H1 (cell line): ENCODE results near the gene VDAC2. TPM values are rescaled to one million over a fixed set of nuclear protein-coding genes. Genes with fewer than 3 reads are reported as not detected.

Source experiments
- CTCF ChIA-PET: fragments of 300-600 bp; sonication (Branson Sonifier 250); formaldehyde crosslinking; loops from one replicate; lab custom pipeline; 2021; ENCODE audit not compliant: partially characterized antibody; lab: Charles Lee
- POLR2A ChIA-PET: fragments of 300-600 bp; sonication (Branson Sonifier 250); formaldehyde crosslinking; loops from one replicate; lab custom pipeline; 2021; ENCODE audit warnings: inconsistent platforms; ENCODE audit not compliant: partially characterized antibody; lab: Charles Lee
- DNase-seq, 2 experiments: peaks; one replicate each; pipeline versions ENCODE4 v3.0.0 to v3.0.0-alpha.2; 2010 to 2022; ENCODE audit warnings: low spot score in 2 of 2, low read depth in 1 of 2, mixed read lengths in 1 of 2
- FAIRE-seq: peaks from 2 replicates; lab custom pipeline; 2011; peaks lifted over from hg19 to GRCh38; lab: Jason Lieb, UNC
- H2AFZ ChIP-seq: 2 replicates; pipeline ENCODE4 v1.8.1; 2012; ENCODE audit warnings: low read length, inconsistent platforms
- H2AK5ac ChIP-seq: 2 replicates; pipeline ENCODE4 v1.6.1; 2013; ENCODE audit warnings: low read depth, low read length
- H2BK120ac ChIP-seq: replicated peaks from 2 replicates; pipeline ENCODE3; 2013; ENCODE audit warnings: low read depth, low read length, inconsistent platforms
- H2BK12ac ChIP-seq: 2 replicates; pipeline ENCODE4 v1.6.1; 2013; ENCODE audit warnings: low read depth, low read length
- H2BK15ac ChIP-seq: 2 replicates; pipeline ENCODE4 v1.6.1; 2013; ENCODE audit warnings: low read length
- H2BK20ac ChIP-seq: 2 replicates; pipeline ENCODE4 v1.6.1; 2013; ENCODE audit warnings: low read length
- H2BK5ac ChIP-seq: 2 replicates; pipeline ENCODE4 v1.6.1; 2013; ENCODE audit warnings: low read depth, low read length
- H3K14ac ChIP-seq: 2 replicates; pipeline ENCODE4 v1.6.1; 2013; ENCODE audit warnings: inconsistent platforms; ENCODE audit not compliant: insufficient read length
- H3K18ac ChIP-seq: 2 replicates; pipeline ENCODE4 v1.6.1; 2013; ENCODE audit warnings: low read length; ENCODE audit errors: extremely low read depth
- H3K23ac ChIP-seq: 2 replicates; pipeline ENCODE4 v1.6.1; 2013; ENCODE audit warnings: inconsistent platforms; ENCODE audit not compliant: insufficient read length
- H3K23me2 ChIP-seq: 2 replicates; pipeline ENCODE4 v1.6.1; 2013; ENCODE audit warnings: low read depth, low read length
- H3K27ac ChIP-seq: 2 replicates; pipeline ENCODE4 v1.6.1; 2011; ENCODE audit warnings: low read depth, low read length, inconsistent platforms
- H3K27me3 ChIP-seq, 4 experiments: replicated peaks in 1 of 4; 1 replicate in 1 of 4; 2 replicates in 3 of 4; pipeline versions ENCODE4 v1.6.1 to v1.8.1; 2011 to 2013; ENCODE audit warnings: low read length in 3 of 4, mild to moderate bottlenecking in 3 of 4, inconsistent platforms in 2 of 4, mixed read lengths in 2 of 4, moderate library complexity in 1 of 4; ENCODE audit not compliant: control insufficient read depth in 3 of 4, insufficient read depth in 3 of 4; ENCODE audit errors: extremely low read depth in 1 of 4
- H3K36me3 ChIP-seq, 4 experiments: 2 replicates each; pipeline versions ENCODE4 v1.6.1 to v1.8.1; 2011 to 2013; ENCODE audit warnings: mild to moderate bottlenecking in 4 of 4, low read length in 3 of 4, moderate library complexity in 2 of 4, control low read depth in 1 of 4, inconsistent platforms in 1 of 4; ENCODE audit not compliant: insufficient read depth in 4 of 4, control insufficient read depth in 2 of 4
- H3K4ac ChIP-seq: replicated peaks from 2 replicates; pipeline ENCODE3; 2013; ENCODE audit warnings: low read length, low read depth, mixed read lengths, inconsistent platforms; ENCODE audit not compliant: insufficient read length
- H3K4me1 ChIP-seq, 4 experiments: replicated peaks in 1 of 4; 1 replicate in 1 of 4; 2 replicates in 3 of 4; pipeline versions ENCODE4 v1.6.1 to v1.8.1; 2011 to 2013; ENCODE audit warnings: low read length in 3 of 4, inconsistent platforms in 2 of 4, mixed read lengths in 1 of 4; ENCODE audit not compliant: insufficient read depth in 4 of 4, control insufficient read depth in 3 of 4
- H3K4me2 ChIP-seq, 2 experiments: 2 replicates each; pipeline versions ENCODE4 v1.6.1 to v1.8.1; 2011 to 2013; ENCODE audit warnings: low read depth in 2 of 2, low read length in 2 of 2, control low read depth in 1 of 2, inconsistent platforms in 1 of 2, mild to moderate bottlenecking in 1 of 2; ENCODE audit not compliant: insufficient read depth in 1 of 2
- H3K4me3 ChIP-seq, 4 experiments: fragments of 200-600, 300-600 bp in 1 of 4; sonication (generic), shearing (Covaris generic), sonication (Bioruptor Twin) in 1 of 4; 2 replicates each; pipeline versions ENCODE4 v1.5.1 to v1.8.1; 2011 to 2016; ENCODE audit warnings: low read length in 4 of 4, low read depth in 3 of 4, control low read depth in 2 of 4, inconsistent platforms in 2 of 4, mild to moderate bottlenecking in 2 of 4, mixed read lengths in 1 of 4, moderate library complexity in 1 of 4; ENCODE audit not compliant: insufficient read depth in 2 of 4; ENCODE audit errors: extremely low read depth in 1 of 4
- H3K56ac ChIP-seq: replicated peaks from 2 replicates; pipeline ENCODE3; 2013; ENCODE audit warnings: low read depth, mild to moderate bottlenecking, mixed read lengths, low read length, inconsistent platforms; ENCODE audit not compliant: insufficient read length
- H3K79me1 ChIP-seq: 2 replicates; pipeline ENCODE4 v1.6.1; 2013; ENCODE audit warnings: low read depth, low read length, control low read depth
- H3K79me2 ChIP-seq, 2 experiments: 2 replicates each; pipeline versions ENCODE4 v1.6.1 to v1.8.1; 2012 to 2013; ENCODE audit warnings: low read length in 2 of 2, mild to moderate bottlenecking in 2 of 2, inconsistent platforms in 1 of 2; ENCODE audit not compliant: insufficient read depth in 2 of 2, control insufficient read depth in 1 of 2
- H3K9ac ChIP-seq, 4 experiments: replicated peaks in 1 of 4; 1 replicate in 1 of 4; 2 replicates in 3 of 4; pipeline versions ENCODE4 v1.6.1 to v1.8.1; 2011 to 2013; ENCODE audit warnings: low read depth in 3 of 4, low read length in 3 of 4, control low read depth in 2 of 4, mild to moderate bottlenecking in 2 of 4, moderate library complexity in 2 of 4, inconsistent platforms in 1 of 4; ENCODE audit errors: extremely low read depth in 1 of 4
- H3K9me3 ChIP-seq, 2 experiments: 2 replicates each; pipeline versions ENCODE4 v1.6.1 to v1.8.1; 2012 to 2013; ENCODE audit warnings: mild to moderate bottlenecking in 2 of 2, moderate library complexity in 2 of 2, control low read depth in 1 of 2, inconsistent platforms in 1 of 2, low read depth in 1 of 2, low read length in 1 of 2, mixed read lengths in 1 of 2; ENCODE audit not compliant: insufficient read depth in 2 of 2
- H4K20me1 ChIP-seq, 2 experiments: replicated peaks in 1 of 2; 2 replicates each; pipeline versions ENCODE3 to v1.8.1; 2011 to 2013; ENCODE audit warnings: inconsistent platforms in 2 of 2, low read length in 2 of 2, mild to moderate bottlenecking in 1 of 2; ENCODE audit not compliant: insufficient read depth in 2 of 2, control insufficient read depth in 1 of 2
- H4K5ac ChIP-seq: 2 replicates; pipeline ENCODE4 v1.6.1; 2013; ENCODE audit warnings: low read length, low read depth, mixed read lengths, inconsistent platforms; ENCODE audit not compliant: insufficient read length
- H4K8ac ChIP-seq: 2 replicates; pipeline ENCODE4 v1.8.0; 2013; ENCODE audit warnings: mild to moderate bottlenecking, moderate library complexity, low read length, inconsistent platforms; ENCODE audit not compliant: insufficient read depth; ENCODE audit errors: extremely low read depth
- H4K91ac ChIP-seq: replicated peaks from 2 replicates; pipeline ENCODE3; 2013; ENCODE audit warnings: low read length, mixed read lengths, inconsistent platforms; ENCODE audit not compliant: insufficient read length
- POLR2AphosphoS5 ChIP-seq: IDR thresholded peaks from 2 replicates; pipeline ENCODE4 v1.6.1; 2011; ENCODE audit warnings: low read depth, low read length
- RNF2 ChIP-seq: fragments of 200-900, 300-1000 bp; sonication (generic); IDR thresholded peaks from 2 replicates; pipeline ENCODE4 v1.7.1; 2016; ENCODE audit warnings: borderline replicate concordance, low read depth, mild to moderate bottlenecking, antibody characterized with exemption, low read length; ENCODE audit not compliant: poor library complexity, severe bottlenecking; ENCODE audit errors: missing control alignments
- ZNF274 ChIP-seq: IDR thresholded peaks from 2 replicates; pipeline ENCODE4 v1.7.0; 2012; ENCODE audit warnings: low read length, borderline replicate concordance; ENCODE audit errors: extremely low read depth
- WGBS, 2 experiments: shearing (Covaris generic) in 1 of 2; methylation state at CpG; one replicate each; pipeline versions ENCODE4 v1.1.6 to v1.1.7; 2013 to 2015; ENCODE audit warnings: low lambda C conversion rate in 2 of 2, mixed read lengths in 2 of 2, inconsistent platforms in 1 of 2, low coverage in 1 of 2, missing lambda C conversion rate in 1 of 2; ENCODE audit not compliant: insufficient replicate concordance in 2 of 2, insufficient coverage in 1 of 2, insufficient read length in 1 of 2; ENCODE audit errors: extremely low coverage in 1 of 2, missing lambda C conversion rate in 1 of 2; 5-methylcytosine and 5-hydroxymethylcytosine counted together
- polyA plus RNA-seq, 7 experiments: library from polyadenylated mRNA; depleted of rRNA in 3 of 7; stranded (reverse) in 5 of 7; unstranded in 2 of 7; fragments of >200 nt in 5 of 7; fragments of 200-250 nt in 2 of 7; gene quantifications; 1 replicate in 5 of 7; 2 replicates in 1 of 7; 4 replicates in 1 of 7; pipeline versions ENCODE4 v1.2.1 to v1.2.3, GENCODE V29; 2011 to 2013; ENCODE audit warnings: missing spikeins in 2 of 7, mixed read lengths in 2 of 7
- total RNA-seq: library from RNA; stranded (reverse); fragmentation: NEBNext Ultra II Directional; extraction: Animal tissue kit (Norgen Biotek cat#: 25700); gene quantifications from 2 replicates; pipeline ENCODE4 v1.2.1, GENCODE V29; 2021

The VDAC2 gene
- total and polyA plus RNA-seq, 2 of the 8 experiments (the other 6 are each of a cell fraction or from before 2014, with no cell fraction given) = 89.8 to 284 TPM

DNA sequence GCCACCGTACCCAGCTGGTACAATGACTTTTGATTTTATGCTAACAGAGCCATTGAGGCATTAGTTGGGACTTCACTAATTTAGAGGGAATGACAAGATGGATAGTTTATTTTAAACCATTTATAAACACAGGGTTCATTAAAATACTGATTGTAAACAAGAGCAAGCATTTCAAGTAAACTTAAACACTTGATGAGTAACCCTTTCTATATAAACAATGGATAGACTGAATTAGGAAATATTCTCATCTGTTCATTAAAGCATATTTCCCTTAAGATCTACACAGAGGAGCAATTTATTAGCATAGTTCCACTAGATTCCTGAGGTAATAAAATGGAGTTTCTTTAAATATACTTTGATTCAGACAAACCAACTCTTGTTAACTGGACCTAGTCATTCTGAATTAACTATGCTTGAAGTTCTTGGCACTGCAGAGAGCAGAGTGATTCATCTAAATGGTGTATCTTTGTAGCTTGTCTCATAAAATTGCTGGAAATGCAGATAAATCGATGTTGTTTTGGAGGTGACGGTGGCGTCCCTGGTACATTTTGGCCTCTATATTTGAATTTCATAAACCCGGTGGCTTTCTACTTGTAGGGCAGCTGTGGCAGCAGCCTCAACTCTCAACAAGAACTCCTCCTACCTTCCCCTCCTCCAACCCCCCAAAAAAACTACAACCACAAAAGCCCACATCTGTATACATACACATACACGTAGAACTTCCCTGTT lies 15.4 kb upstream of the VDAC2 start:
- no peak overlapping the region for H3K9ac ChIP-seq
- DNase-seq (no peak), FAIRE-seq (no peak)
- H3K4ac ChIP-seq = no peak overlapping the region
- H2BK5ac ChIP-seq = no peak overlapping the region
- H2BK12ac ChIP-seq = no peak overlapping the region
- H3K79me2 ChIP-seq = no peaks in the 10 kb centered on the region
- no peak for TF ChIP-seq ZNF274
- TF ChIP-seq POLR2AphosphoS5 = no peak
- no peak for TF ChIP-seq RNF2
- H3K56ac ChIP-seq = no peak overlapping the region
- no peaks in the 10 kb centered on the region for H3K23me2 ChIP-seq
- no peaks in the 10 kb centered on the region for H3K27me3 ChIP-seq
- CTCF ChIA-PET = interaction anchor here (1.2 to 3.4 kb wide), 3 partner anchors 9 to 86 kb away, joined by 3 to 22 read pairs (median 5); partner anchors contain the start of gene COMTD1
- H4K5ac ChIP-seq = no peak overlapping the region
- no peak overlapping the region for H2BK20ac ChIP-seq
- H3K4me3 ChIP-seq = no peak overlapping the region
- H3K23ac ChIP-seq = no peak overlapping the region
- H4K20me1 ChIP-seq = no peaks in the 10 kb centered on the region
- WGBS, 2 experiments = 93% methylated on average over 6 of the region's 6 CpGs; no CpG with 5 or more reads in 1 of the 2 experiments
- no peaks in the 10 kb centered on the region for H3K4me1 ChIP-seq
- no peak overlapping the region for H2AFZ ChIP-seq
- POLR2A ChIA-PET = interaction anchor here (0.6 to 36.7 kb wide), 3 partner anchors 15 to 33 kb away, joined by 3 to 801 read pairs (median 37); partner anchors contain the start of genes COMTD1 and VDAC2
- no peak overlapping the region for H3K18ac ChIP-seq
- H3K14ac ChIP-seq = no peak overlapping the region
- no peak overlapping the region for H2AK5ac ChIP-seq
- H2BK120ac ChIP-seq = no peak overlapping the region
- no peak overlapping the region for H3K27ac ChIP-seq
- no peaks in the 10 kb centered on the region for H3K79me1 ChIP-seq
- H3K4me2 ChIP-seq = no peak overlapping the region
- H3K9me3 ChIP-seq = no peaks in the 10 kb centered on the region
- H4K91ac ChIP-seq = no peak overlapping the region
- no peak overlapping the region for H2BK15ac ChIP-seq
- H3K36me3 ChIP-seq = no peaks in the 10 kb centered on the region
- no peak overlapping the region for H4K8ac ChIP-seq
